Measurements from ENCODE around the gene ARVCF. TPM values are rescaled to one million over a fixed set of nuclear protein-coding genes. Genes with fewer than 3 reads are reported as not detected.
A peak's percentile ranks its signal among the peaks of the same experiment; 100 is the strongest.
"Not testable (repeated sequence)": the region's sequence is repeated elsewhere in the genome, so short reads cannot be mapped to it uniquely, and the experiment has no call there.

Gene ARVCF
- total RNA-seq, 1 experiment from 2014 or later, result 14.9 TPM

- in situ Hi-C loops (cut with HindIII; ENCODE audit: low sequenced_read_pairs), result no loop called here
- DNase-seq (ENCODE audit: low spot score), result no peak
Observed at GRCh38 chr22:19937616-19938473, 78.8 kb downstream of the ARVCF start.

- no peak for DNase-seq (ENCODE audit: low spot score)
- in situ Hi-C loops (cut with HindIII; ENCODE audit: low sequenced_read_pairs), result no loop called here
Observed at GRCh38 chr22:19936513-19936912, 80.1 kb downstream of the ARVCF start.

- DNase-seq (ENCODE audit: low spot score); in situ Hi-C loops (cut with HindIII; ENCODE audit: low sequenced_read_pairs): not testable (repeated sequence)
Observed at GRCh38 chr22:19935123-19935718, 81.4 kb downstream of the ARVCF start.

- in situ Hi-C loops (cut with HindIII; ENCODE audit: low sequenced_read_pairs), result no loop called here
- no peak for DNase-seq (ENCODE audit: low spot score)
Observed at GRCh38 chr22:19933341-19934241, 83.0 kb downstream of the ARVCF start.

GRCh38 chr22:19932367-19933206 lies 84.0 kb downstream of the ARVCF start:
- in situ Hi-C loops (cut with HindIII; ENCODE audit: low sequenced_read_pairs), result no loop called here
- DNase-seq (ENCODE audit: low spot score), result peak; percentile 60

- DNase-seq (ENCODE audit: low spot score), result no peak
- in situ Hi-C loops (cut with HindIII; ENCODE audit: low sequenced_read_pairs), result no loop called here
Observed at GRCh38 chr22:19931514-19931913, 85.1 kb downstream of the ARVCF start.

GRCh38 chr22:19930551-19931486 lies 85.8 kb downstream of the ARVCF start:
- in situ Hi-C loops (cut with HindIII; ENCODE audit: low sequenced_read_pairs), result no loop called here
- DNase-seq (ENCODE audit: low spot score), result no peak

- in situ Hi-C loops (cut with HindIII; ENCODE audit: low sequenced_read_pairs), result no loop called here
- DNase-seq (ENCODE audit: low spot score), result peak; percentile 90
Observed at GRCh38 chr22:19929586-19930550, 86.8 kb downstream of the ARVCF start.

- in situ Hi-C loops (cut with HindIII; ENCODE audit: low sequenced_read_pairs), result no loop called here
- no peak for DNase-seq (ENCODE audit: low spot score)
Observed at GRCh38 chr22:19928207-19928606, 88.4 kb downstream of the ARVCF start.

GRCh38 chr22:19927696-19928095 lies 88.9 kb downstream of the ARVCF start:
- in situ Hi-C loops (cut with HindIII; ENCODE audit: low sequenced_read_pairs), result no loop called here
- DNase-seq (ENCODE audit: low spot score), result no peak

- DNase-seq (ENCODE audit: low spot score); in situ Hi-C loops (cut with HindIII; ENCODE audit: low sequenced_read_pairs): not testable (repeated sequence)
Observed at GRCh38 chr22:19926028-19926427, 90.6 kb downstream of the ARVCF start.

GRCh38 chr22:19923914-19924513 lies 92.6 kb downstream of the ARVCF start:
- in situ Hi-C loops (cut with HindIII; ENCODE audit: low sequenced_read_pairs), result no loop called here
- DNase-seq (ENCODE audit: low spot score), result no peak

- in situ Hi-C loops (cut with HindIII; ENCODE audit: low sequenced_read_pairs), result no loop called here
- no peak for DNase-seq (ENCODE audit: low spot score)
Observed at GRCh38 chr22:19921544-19922081, 95.0 kb downstream of the ARVCF start.

Data from G401 (cell line).